GM11168 (cell line): ENCODE measurements around the gene S100A8.
"Not testable (repeated sequence)": the region's sequence is repeated elsewhere in the genome, so short reads cannot be mapped to it uniquely, and the experiment has no call there.

Experiments used
- in situ Hi-C: fragments of 300-500 bp; cut with MboI; formaldehyde crosslinking; loops from one replicate; pipeline ENCODE4 v1.12.0; 2022; ENCODE audit warnings: low sequenced_read_pairs; ENCODE audit not compliant: unreplicated experiment

Gene S100A8

GRCh38 chr1:153349363-153350320 is 41.2 kb downstream of the S100A8 start:
- in situ Hi-C loops, result loop anchor here (5.0 kb wide), 1 partner anchor 138 kb away; no protein-coding TSS in a partner anchor

GRCh38 chr1:153348511-153349362 is 42.1 kb downstream of the S100A8 start, which contains the start of gene PGLYRP4:
PGLYRP4 (minus strand) TSS chr1:153348841; CDS start chr1:153347932, 909 bp downstream.
- in situ Hi-C loops, result no loop called here

GRCh38 chr1:153347856-153348255 is 43.0 kb downstream of the S100A8 start:
- in situ Hi-C loops, result no loop called here

- in situ Hi-C loops, result not testable (repeated sequence)
Observed at GRCh38 chr1:153347049-153347448, 43.8 kb downstream of the S100A8 start.

GRCh38 chr1:153346077-153346723 is 44.7 kb downstream of the S100A8 start:
- in situ Hi-C loops, result no loop called here

- in situ Hi-C loops, result no loop called here
Observed at GRCh38 chr1:153345187-153346076, 45.4 kb downstream of the S100A8 start.

GRCh38 chr1:153344718-153345025 is 46.2 kb downstream of the S100A8 start:
- in situ Hi-C loops, result no loop called here

- in situ Hi-C loops, result no loop called here
Observed at GRCh38 chr1:153343811-153344717, 46.8 kb downstream of the S100A8 start.

- in situ Hi-C loops, result no loop called here
Observed at GRCh38 chr1:153343040-153343681, 47.7 kb downstream of the S100A8 start.

- in situ Hi-C loops, result no loop called here
Observed at GRCh38 chr1:153342178-153342577, 48.7 kb downstream of the S100A8 start.

- in situ Hi-C loops, result no loop called here
Observed at GRCh38 chr1:153341431-153341934, 49.4 kb downstream of the S100A8 start.

- in situ Hi-C loops, result no loop called here
Observed at GRCh38 chr1:153340356-153340755, 50.5 kb downstream of the S100A8 start.
